A549 (cell line): ENCODE measurements around the gene CASQ1. TPM values are rescaled to one million over a fixed set of nuclear protein-coding genes. Genes with fewer than 3 reads are reported as not detected.

ENCODE experiments used
- ATAC-seq, 2 experiments: fragments of 200-7000 bp in 1 of 2; fragments of >200 bp in 1 of 2; cut with Nextera tagmentation in 1 of 2; cut with Tn5 transposase in 1 of 2; 3 replicates each; pipeline versions ENCODE4 v1.8.0 to v1.9.1; 2018 to 2020; ENCODE audit warnings: mild to moderate bottlenecking in 1 of 2, moderate library complexity in 1 of 2
- CTCF ChIA-PET: fragments of 300-600 bp; sonication (Branson Sonifier 250); formaldehyde crosslinking; extraction: SDS; loops from one replicate; lab custom pipeline; 2021; ENCODE audit warnings: antibody characterized with exemption, inconsistent platforms; lab: Yijun Ruan, JAX
- POLR2A ChIA-PET: fragments of 350-600 bp; formaldehyde crosslinking; extraction: SDS; loops from one replicate; lab custom pipeline; 2021; ENCODE audit warnings: antibody characterized with exemption, inconsistent platforms; lab: Yijun Ruan, JAX
- DNase-seq, 2 experiments: peaks; one replicate each; pipeline versions ENCODE4 v3.0.0 to v3.0.0-alpha.2; 2011 to 2016; ENCODE audit warnings: low read depth in 1 of 2, low spot score in 1 of 2
- FAIRE-seq: peaks from 2 replicates; lab custom pipeline; 2011; peaks lifted over from hg19 to GRCh38; lab: Jason Lieb, UNC
- H3K27ac ChIP-seq, 2 experiments: fragments of >200 bp; sonication (Bioruptor Twin); formaldehyde crosslinking; 3 replicates each; pipeline ENCODE4 v1.5.1; 2016 to 2017
- H3K4me1 ChIP-seq: fragments of >200 bp; sonication (Bioruptor Twin); formaldehyde crosslinking; 3 replicates; pipeline ENCODE4 v1.6.1; 2016
- H3K4me2 ChIP-seq: fragments of >200 bp; sonication (Bioruptor Twin); formaldehyde crosslinking; 3 replicates; pipeline ENCODE4 v1.6.1; 2016
- H3K4me3 ChIP-seq: fragments of >200 bp; sonication (Bioruptor Twin); formaldehyde crosslinking; 3 replicates; pipeline ENCODE4 v1.5.1; 2016
- H3K9me3 ChIP-seq: fragments of >200 bp; sonication (Bioruptor Twin); formaldehyde crosslinking; 3 replicates; pipeline ENCODE4 v1.6.1; 2016
- BCL3 ChIP-seq: fragments of >200 bp; sonication (Bioruptor Twin); formaldehyde crosslinking; IDR thresholded peaks from 3 replicates; pipeline ENCODE4 v1.6.1; 2016
- CEBPB ChIP-seq, 2 experiments: fragments of >200 bp in 1 of 2; sonication (Bioruptor Twin) in 1 of 2; formaldehyde crosslinking in 1 of 2; IDR thresholded peaks; 2 replicates each; pipeline ENCODE4 v1.6.1; 2012 to 2016
- EHF ChIP-seq: fragments of 250-450 bp; sonication (Bioruptor Pico); IDR thresholded peaks from 2 replicates; pipeline ENCODE4 v1.5.0; 2020; ENCODE audit warnings: mild to moderate bottlenecking
- EHMT2 ChIP-seq: fragments of 200-600 bp; sonication (generic); IDR thresholded peaks from 2 replicates; pipeline ENCODE4 v1.6.1; 2016; ENCODE audit warnings: antibody characterized with exemption, low read depth, mild to moderate bottlenecking, moderate library complexity
- EP300 ChIP-seq, 2 experiments: fragments of >200 bp; sonication (Bioruptor Twin); formaldehyde crosslinking; IDR thresholded peaks; 2 replicates in 1 of 2; 3 replicates in 1 of 2; pipeline ENCODE4 v1.6.1; 2016 to 2017
- FOSL2 ChIP-seq, 2 experiments: fragments of 450-650 bp in 1 of 2; fragments of >200 bp in 1 of 2; sonication (Bioruptor Twin) in 1 of 2; formaldehyde crosslinking; IDR thresholded peaks; 2 replicates each; pipeline versions ENCODE4 v1.5.0 to v1.6.1; 2016 to 2020; ENCODE audit warnings: mild to moderate bottlenecking in 1 of 2, moderate library complexity in 1 of 2
- HDAC2 ChIP-seq: fragments of 200-600 bp; sonication (generic); IDR thresholded peaks from 2 replicates; pipeline ENCODE4 v1.6.1; 2016
- HEYL ChIP-seq: fragments of 250-450 bp; sonication (Bioruptor Pico); IDR thresholded peaks from 2 replicates; pipeline ENCODE4 v1.8.0; 2021; ENCODE audit warnings: mild to moderate bottlenecking, moderate library complexity
- MAFK ChIP-seq: fragments of 450-650 bp; IDR thresholded peaks from 2 replicates; pipeline ENCODE4 v1.6.1; 2014; ENCODE audit not compliant: partially characterized antibody
- MAX ChIP-seq: IDR thresholded peaks from 2 replicates; pipeline ENCODE4 v1.6.1; 2012
- RAD21 ChIP-seq, 2 experiments: fragments of >200 bp in 1 of 2; sonication (Bioruptor Twin) in 1 of 2; formaldehyde crosslinking in 1 of 2; IDR thresholded peaks in 1 of 2; conservative IDR thresholded peaks in 1 of 2; 2 replicates in 1 of 2; 3 replicates in 1 of 2; pipeline ENCODE4 v1.6.1; 2012 to 2018; ENCODE audit warnings: inconsistent platforms in 1 of 2
- RARB ChIP-seq: fragments of 250-450 bp; sonication (Bioruptor Pico); IDR thresholded peaks from 2 replicates; pipeline ENCODE4 v1.8.0; 2021; ENCODE audit warnings: mild to moderate bottlenecking, moderate library complexity
- REST ChIP-seq: fragments of 200-600 bp; sonication (generic); IDR thresholded peaks from 2 replicates; pipeline ENCODE4 v1.6.1; 2016; ENCODE audit warnings: antibody characterized with exemption, mild to moderate bottlenecking, moderate library complexity
- RFX5 ChIP-seq: fragments of 450-650 bp; IDR thresholded peaks from 2 replicates; pipeline ENCODE4 v1.7.1; 2014; ENCODE audit warnings: antibody characterized with exemption, mild to moderate bottlenecking, moderate library complexity
- RNF2 ChIP-seq: fragments of 200-600 bp; sonication (generic); IDR thresholded peaks from 2 replicates; pipeline ENCODE4 v1.6.1; 2016; ENCODE audit warnings: low read depth, mild to moderate bottlenecking, antibody characterized with exemption, moderate library complexity, borderline replicate concordance
- TP53 ChIP-seq: fragments of 250-450 bp; sonication (Bioruptor Pico); IDR thresholded peaks from 2 replicates; pipeline ENCODE4 v1.5.0; 2021; ENCODE audit warnings: mild to moderate bottlenecking, moderate library complexity
- USF2 ChIP-seq: fragments of 450-650 bp; IDR thresholded peaks from 2 replicates; pipeline ENCODE4 v1.6.1; 2014; ENCODE audit warnings: antibody characterized with exemption
- ZNF302 ChIP-seq: fragments of 250-450 bp; sonication (Bioruptor Pico); IDR thresholded peaks from 2 replicates; pipeline ENCODE4 v1.9.0; 2021; ENCODE audit warnings: inconsistent platforms, mild to moderate bottlenecking, moderate library complexity
- WGBS: methylation state at CpG from one replicate; pipeline ENCODE4 v1.1.6; 2017; ENCODE audit errors: missing lambda C conversion rate; 5-methylcytosine and 5-hydroxymethylcytosine counted together
- polyA plus RNA-seq, 4 experiments: library from polyadenylated mRNA; depleted of rRNA in 3 of 4; stranded (reverse); fragments of >200 nt; fragmentation: RNase III in 1 of 4; extraction: RNeasy Plus Mini Kit Qiagen cat#74134 plus additional on column Dnase treatment in 1 of 4; gene quantifications; 2 replicates in 3 of 4; 3 replicates in 1 of 4; pipeline ENCODE4 v1.2.3, GENCODE V29; 2011 to 2017

CASQ1 gene
- polyA plus RNA-seq, 2 of the 4 experiments (the other 2 are of a cell fraction): 0.04 to 0.08 TPM

- FAIRE-seq (no peak), ATAC-seq (no peak), DNase-seq (no peak)
- no peaks in the 10 kb centered on the region for H3K9me3 ChIP-seq
- WGBS: 58% methylated on average over 9 of the region's 9 CpGs
- POLR2A ChIA-PET: no interaction called here
- TF ChIP-seq MAFK (no peak), HEYL (CRISPR knock-in tag) (no peak), RFX5 (no peak), USF2 (no peak), EP300 (IDR thresholded peaks at IDR 0.05) (no peak), BCL3 (no peak), HDAC2 (no peak)
- H3K4me3 ChIP-seq: no peak overlapping the region
- H3K4me2 ChIP-seq: no peak overlapping the region
- H3K4me1 ChIP-seq: no peaks in the 10 kb centered on the region
- no peak overlapping the region for H3K27ac ChIP-seq
- CTCF ChIA-PET: interaction anchor here (1.0 to 1.7 kb wide), 7 partner anchors 8 to 120 kb away, joined by 3 to 6 read pairs (median 5); no protein-coding TSS in a partner anchor
Measured at GRCh38 chr1:160171980-160172379, 18.4 kb upstream of the CASQ1 start.

GRCh38 chr1:160177231-160177630 is 13.1 kb upstream of the CASQ1 start:
- Histone ChIP-seq H3K4me3 (no peak overlapping the region), H3K4me1 (no peaks in the 10 kb centered on the region), H3K9me3 (no peaks in the 10 kb centered on the region), H3K27ac (no peak overlapping the region)
- DNase-seq (no peak), FAIRE-seq (no peak)
- ChIA-PET POLR2A (no interaction called here), CTCF (interaction anchor here (0.6 to 2.1 kb wide), 3 partner anchors 16 to 1011 kb away, joined by 3 to 8 read pairs (median 6); no protein-coding TSS in a partner anchor)
- TF ChIP-seq ZNF302 (CRISPR knock-in tag) (no peak), CEBPB (IDR thresholded peaks at IDR 0.05) (no peak), RARB (CRISPR knock-in tag) (no peak), BCL3 (no peak), EHF (CRISPR knock-in tag) (no peak)
- TF ChIP-seq, all 56 proteins: peak for 0
- H3K4me2 ChIP-seq: no peak overlapping the region
- ATAC-seq: no peak
- 89% methylated on average over 2 of the region's 2 CpGs for WGBS

- no peaks in the 10 kb centered on the region for H3K4me1 ChIP-seq
- H3K4me3 ChIP-seq: no peak overlapping the region
- no peak for ATAC-seq
- no peaks in the 10 kb centered on the region for H3K9me3 ChIP-seq
- TF ChIP-seq RAD21 (conservative IDR thresholded peaks at IDR 0.05 in 1 of 2, IDR thresholded peaks at IDR 0.05 in 1 of 2) (no peak), FOSL2 (IDR thresholded peaks at IDR 0.05) (no peak), FOSL2 (CRISPR knock-in tag; IDR thresholded peaks at IDR 0.05) (no peak), MAX (no peak), EHMT2 (no peak), RARB (CRISPR knock-in tag) (no peak), TP53 (no peak), RNF2 (no peak), REST (no peak)
- TF ChIP-seq, all 56 proteins: peak for 0
- CTCF ChIA-PET: interaction anchor here (0.6 to 2.1 kb wide), 3 partner anchors 15 to 1010 kb away, joined by 3 to 8 read pairs (median 6); no protein-coding TSS in a partner anchor
- DNase-seq (no peak), FAIRE-seq (no peak)
- WGBS: 88% methylated on average over 1 of the region's 1 CpG
- Histone ChIP-seq H3K4me2 (no peak overlapping the region), H3K27ac (no peak overlapping the region)
- POLR2A ChIA-PET: no interaction called here
Measured at GRCh38 chr1:160177667-160178066, 12.7 kb upstream of the CASQ1 start.
